PC-3 (cell line): Measurements from ENCODE around the gene ALPK3. TPM values are rescaled to one million over a fixed set of nuclear protein-coding genes. Genes with fewer than 3 reads are reported as not detected.

Experiments used
- ATAC-seq: fragments of 200-7000 bp; cut with Tn5 transposase; 2 replicates; pipeline ENCODE4 v1.9.1; 2020; ENCODE audit warnings: mild to moderate bottlenecking, moderate library complexity
- BruUV-seq: library from RNA; stranded (reverse); fragments of 400-500 nt; replicated peaks from 2 replicates; lab custom pipeline; 2021; lab: Mats Ljungman, UMichigan
- CTCF ChIA-PET: fragments of 300-600 bp; sonication (Branson Sonifier 250); formaldehyde crosslinking; loops from one replicate; lab custom pipeline; 2022; ENCODE audit warnings: antibody characterized with exemption; lab: Charles Lee
- POLR2A ChIA-PET: fragments of 300-600 bp; sonication (Branson Sonifier 250); formaldehyde crosslinking; loops from one replicate; lab custom pipeline; 2022; ENCODE audit warnings: antibody characterized with exemption; ENCODE audit not compliant: unreplicated experiment; lab: Charles Lee
- DNase-seq: peaks from one replicate; pipeline ENCODE4 v3.0.0-alpha.2; 2015
- H2AFZ ChIP-seq: fragments of 300-600 bp; sonication (generic); 2 replicates; pipeline ENCODE4 v1.6.0; 2016; ENCODE audit warnings: antibody characterized with exemption, low read length
- H3F3A ChIP-seq: fragments of 300-600 bp; sonication (generic); one replicate; pipeline ENCODE4 v1.6.0; 2017; ENCODE audit warnings: antibody characterized with exemption, low read length, control low read depth, mild to moderate bottlenecking; ENCODE audit not compliant: unreplicated experiment
- H3K27ac ChIP-seq: fragments of 300-600 bp; sonication (generic); 2 replicates; pipeline ENCODE4 v1.5.1; 2016; ENCODE audit warnings: mild to moderate bottlenecking, low read length
- H3K27me3 ChIP-seq: fragments of 300-600 bp; sonication (generic); 2 replicates; pipeline ENCODE4 v1.6.1; 2016; ENCODE audit warnings: low read length, mixed read lengths
- H3K36me3 ChIP-seq: fragments of 300-600 bp; sonication (generic); 2 replicates; pipeline ENCODE4 v1.6.1; 2016; ENCODE audit warnings: low read depth, mixed run types, low read length, mixed read lengths
- H3K4me1 ChIP-seq: fragments of 300-600 bp; sonication (generic); 2 replicates; pipeline ENCODE4 v1.5.1; 2016; ENCODE audit warnings: low read length; ENCODE audit not compliant: insufficient read depth
- H3K4me2 ChIP-seq: fragments of 300-600 bp; sonication (generic); 2 replicates; pipeline ENCODE4 v1.6.0; 2016; ENCODE audit warnings: low read length
- H3K4me3 ChIP-seq: fragments of 300-600 bp; sonication (generic); 2 replicates; pipeline ENCODE4 v1.5.1; 2016; ENCODE audit warnings: mild to moderate bottlenecking, low read length, mixed read lengths
- H3K79me2 ChIP-seq: fragments of 300-600 bp; sonication (generic); 2 replicates; pipeline ENCODE4 v1.6.1; 2017; ENCODE audit warnings: low read length, mixed read lengths
- H3K9ac ChIP-seq: fragments of 300-600 bp; sonication (generic); 2 replicates; pipeline ENCODE4 v1.6.0; 2016; ENCODE audit warnings: mild to moderate bottlenecking, low read length
- H3K9me2 ChIP-seq: fragments of 300-600 bp; sonication (generic); replicated peaks from 2 replicates; pipeline ENCODE4 v1.6.1; 2016; ENCODE audit warnings: mixed run types, low read length, mixed read lengths
- H3K9me3 ChIP-seq: fragments of 300-600 bp; sonication (generic); 2 replicates; pipeline ENCODE4 v1.6.1; 2016; ENCODE audit warnings: low read length, mixed read lengths
- H4K20me1 ChIP-seq: fragments of 300-600 bp; sonication (generic); 2 replicates; pipeline ENCODE4 v1.6.1; 2016; ENCODE audit warnings: low read length, mixed read lengths
- EZH2 ChIP-seq: fragments of 300-600 bp; sonication (generic); IDR thresholded peaks from one replicate; pipeline ENCODE4 v1.6.1; 2017; ENCODE audit warnings: antibody characterized with exemption, mild to moderate bottlenecking, low read length; ENCODE audit not compliant: unreplicated experiment
- EZH2phosphoT487 ChIP-seq: fragments of 300-600 bp; sonication (generic); IDR thresholded peaks from 2 replicates; pipeline ENCODE4 v1.6.1; 2018; ENCODE audit warnings: mild to moderate bottlenecking, antibody characterized with exemption, low read length, borderline replicate concordance
- intact Hi-C: fragments of 100-400 bp; cut with micrococcal nuclease; formaldehyde crosslinking; loops from 2 replicates; pipeline ENCODE4 v1.9.0; 2023
- total RNA-seq: library from RNA; depleted of rRNA; stranded (reverse); fragments of >200 nt; gene quantifications from 2 replicates; pipeline ENCODE4 v1.2.3, GENCODE V29; 2014
- TF ChIP-seq, protein P1 (sequence below): fragments of 300-600 bp; sonication (generic); conservative IDR thresholded peaks from 2 replicates; pipeline ENCODE4 v1.5.1; 2017; ENCODE audit warnings: antibody characterized with exemption, low read depth, mild to moderate bottlenecking, low read length

The ALPK3 gene
- total RNA-seq, 1 experiment from 2014 or later = 2.4 TPM

DNA sequence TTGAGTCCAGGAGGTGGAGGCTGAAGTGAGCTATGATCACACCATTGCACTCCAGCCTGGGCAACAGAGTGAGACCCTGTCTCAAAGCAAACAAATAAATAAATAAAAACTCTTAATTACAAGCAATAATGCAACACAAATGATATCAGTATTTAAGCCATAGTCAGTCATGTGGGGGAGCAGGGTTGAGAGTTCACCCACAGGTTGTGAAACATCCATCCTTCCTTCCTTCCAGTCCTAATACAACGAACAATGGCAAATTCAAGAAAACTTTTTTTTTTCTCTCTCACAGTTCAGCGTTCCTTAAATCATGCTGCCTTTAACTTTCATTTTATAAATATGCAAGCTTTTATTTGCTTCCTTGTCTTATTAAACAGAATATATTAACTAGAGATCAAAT, 44.7 kb upstream of the ALPK3 start:
- H4K20me1 ChIP-seq = no peaks in the 10 kb centered on the region
- ChIA-PET CTCF (no interaction called here), POLR2A (no interaction called here)
- DNase-seq (no peak), ATAC-seq (no peak)
- H2AFZ ChIP-seq = no peak overlapping the region
- BruUV-seq = no TSS peak
- H3K4me1 ChIP-seq = no peaks in the 10 kb centered on the region
- H3K79me2 ChIP-seq = peaks cover 81% of the 10 kb centered on the region
- H3K4me3 ChIP-seq = no peak overlapping the region
- intact Hi-C loops = no loop called here
- TF ChIP-seq, protein P1, sequence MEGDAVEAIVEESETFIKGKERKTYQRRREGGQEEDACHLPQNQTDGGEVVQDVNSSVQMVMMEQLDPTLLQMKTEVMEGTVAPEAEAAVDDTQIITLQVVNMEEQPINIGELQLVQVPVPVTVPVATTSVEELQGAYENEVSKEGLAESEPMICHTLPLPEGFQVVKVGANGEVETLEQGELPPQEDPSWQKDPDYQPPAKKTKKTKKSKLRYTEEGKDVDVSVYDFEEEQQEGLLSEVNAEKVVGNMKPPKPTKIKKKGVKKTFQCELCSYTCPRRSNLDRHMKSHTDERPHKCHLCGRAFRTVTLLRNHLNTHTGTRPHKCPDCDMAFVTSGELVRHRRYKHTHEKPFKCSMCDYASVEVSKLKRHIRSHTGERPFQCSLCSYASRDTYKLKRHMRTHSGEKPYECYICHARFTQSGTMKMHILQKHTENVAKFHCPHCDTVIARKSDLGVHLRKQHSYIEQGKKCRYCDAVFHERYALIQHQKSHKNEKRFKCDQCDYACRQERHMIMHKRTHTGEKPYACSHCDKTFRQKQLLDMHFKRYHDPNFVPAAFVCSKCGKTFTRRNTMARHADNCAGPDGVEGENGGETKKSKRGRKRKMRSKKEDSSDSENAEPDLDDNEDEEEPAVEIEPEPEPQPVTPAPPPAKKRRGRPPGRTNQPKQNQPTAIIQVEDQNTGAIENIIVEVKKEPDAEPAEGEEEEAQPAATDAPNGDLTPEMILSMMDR = no peak
- TF ChIP-seq EZH2phosphoT487 = no peak
- TF ChIP-seq EZH2 = no peak
- peaks cover 12% of the 10 kb centered on the region; the same call in 1 of the 2 replicates for H3K36me3 ChIP-seq
- no peaks in the 10 kb centered on the region for H3K9me2 ChIP-seq
- no peak overlapping the region for H3K4me2 ChIP-seq
- H3K9me3 ChIP-seq = no peaks in the 10 kb centered on the region
- no peaks in the 10 kb centered on the region for H3K27me3 ChIP-seq
- H3K9ac ChIP-seq = no peak overlapping the region
- H3K27ac ChIP-seq = no peak overlapping the region
- H3F3A ChIP-seq = no peaks in the 10 kb centered on the region

DNA sequence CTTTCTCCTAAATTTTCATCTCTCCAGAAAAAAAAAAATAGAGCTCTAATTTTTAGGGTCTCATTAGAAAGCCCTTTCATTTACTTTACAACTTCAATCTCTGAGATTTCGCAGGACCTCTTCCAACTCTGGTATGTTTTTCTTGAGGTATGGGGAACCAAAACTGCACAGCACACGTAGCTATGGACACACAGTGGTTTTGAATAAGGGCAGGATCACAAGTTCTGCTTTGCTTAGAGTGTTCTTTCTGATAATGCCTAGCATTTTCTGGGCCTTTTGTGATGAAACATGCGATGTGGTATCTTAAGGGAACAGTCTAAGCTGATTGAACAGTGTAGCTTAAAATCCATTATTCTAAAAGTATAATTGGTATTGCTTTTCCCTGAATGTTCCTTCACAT, 43.4 kb upstream of the ALPK3 start:
- DNase-seq (no peak), ATAC-seq (no peak)
- TF ChIP-seq, protein P1 = no peak
- TF ChIP-seq EZH2phosphoT487 (no peak), EZH2 (no peak)
- ChIA-PET POLR2A (no interaction called here), CTCF (no interaction called here)
- Histone ChIP-seq H3K9me2 (no peaks in the 10 kb centered on the region), H3K4me3 (no peak overlapping the region), H2AFZ (no peak overlapping the region), H3K4me1 (no peaks in the 10 kb centered on the region), H3K9me3 (no peaks in the 10 kb centered on the region), H3K27ac (no peak overlapping the region), H3F3A (no peaks in the 10 kb centered on the region), H3K36me3 (peaks cover 7% of the 10 kb centered on the region; the same call in 1 of the 2 replicates), H4K20me1 (no peaks in the 10 kb centered on the region), H3K9ac (no peak overlapping the region), H3K27me3 (no peaks in the 10 kb centered on the region), H3K4me2 (no peak overlapping the region), H3K79me2 (peaks cover 75% of the 10 kb centered on the region)
- BruUV-seq = no TSS peak
- intact Hi-C loops = no loop called here

DNA sequence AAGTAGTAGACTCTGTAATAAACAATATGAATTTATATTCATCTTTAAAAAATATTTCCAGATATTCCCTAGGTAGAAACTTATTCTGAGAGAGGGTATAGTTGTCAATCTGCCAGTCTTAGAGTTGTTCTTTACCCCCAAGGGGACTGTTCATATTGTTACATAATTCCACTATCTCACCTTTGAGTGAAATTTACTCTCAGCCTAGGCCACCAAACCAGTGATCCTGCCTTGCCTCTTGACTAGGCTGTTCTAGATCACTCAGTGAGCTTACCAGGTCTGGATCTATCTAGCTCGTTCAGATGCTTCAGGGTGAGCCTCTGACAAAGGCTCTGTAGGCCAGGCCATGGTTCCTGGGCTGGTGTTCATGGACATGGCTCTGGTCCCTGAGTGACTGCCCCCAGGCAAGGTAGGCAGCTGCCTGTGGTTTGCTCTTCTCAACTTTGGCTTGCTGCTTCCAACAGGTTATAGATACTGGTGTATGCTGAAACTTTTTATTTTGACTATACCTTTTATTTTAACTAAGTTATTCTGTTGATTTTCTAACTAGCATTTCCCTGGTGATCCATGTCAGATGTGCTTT, 41.2 kb upstream of the ALPK3 start:
- BruUV-seq = no TSS peak
- H4K20me1 ChIP-seq = no peaks in the 10 kb centered on the region

More for the DNA sequence above, 41.2 kb upstream of the ALPK3 start:
- Histone ChIP-seq H3K36me3 (0 out of 2 replicates have a peak, but pooled peaks cover 3% of the 10 kb centered on the region), H3K9me2 (no peaks in the 10 kb centered on the region), H3F3A (no peaks in the 10 kb centered on the region), H3K4me1 (no peaks in the 10 kb centered on the region), H3K79me2 (peaks cover 65% of the 10 kb centered on the region), H3K27ac (no peak overlapping the region), H3K9ac (no peak overlapping the region), H2AFZ (no peak overlapping the region), H3K9me3 (no peaks in the 10 kb centered on the region), H3K4me2 (no peak overlapping the region), H3K27me3 (no peaks in the 10 kb centered on the region), H3K4me3 (no peak overlapping the region)
- DNase-seq (no peak), ATAC-seq (no peak)
- POLR2A ChIA-PET = no interaction called here
- intact Hi-C loops = no loop called here
- no peak for TF ChIP-seq EZH2
- TF ChIP-seq, protein P1 = no peak
- TF ChIP-seq EZH2phosphoT487 = no peak
- CTCF ChIA-PET = no interaction called here
